GM19240 (cell line): ENCODE results near the gene LIN7C.

Source experiments
- DNase-seq: peaks from one replicate; pipeline ENCODE4 v3.0.0; 2011; ENCODE audit warnings: low spot score; ENCODE audit not compliant: insufficient read length

Gene LIN7C

GRCh38 chr11:27447288-27448183 lies 59.0 kb downstream of the LIN7C start:
- DNase-seq = no peak

GRCh38 chr11:27445625-27446024 lies 60.9 kb downstream of the LIN7C start:
- no peak for DNase-seq

- no peak for DNase-seq
These were observed 61.8 kb downstream of the LIN7C start for GRCh38 chr11:27444801-27445215.
